IMR-90 (cell line): ENCODE data around the gene IGSF3. TPM values are rescaled to one million over a fixed set of nuclear protein-coding genes. Genes with fewer than 3 reads are reported as not detected.

Experiments used
- ATAC-seq: fragments of 200-7000 bp; cut with Tn5 transposase; 2 replicates; pipeline ENCODE4 v1.9.1; 2020; ENCODE audit warnings: low read depth, mild to moderate bottlenecking, moderate library complexity
- BruUV-seq: library from RNA; stranded (reverse); fragments of 400-500 nt; replicated peaks from 2 replicates; lab custom pipeline; 2021; lab: Mats Ljungman, UMichigan
- CTCF ChIA-PET: fragments of 300-600 bp; formaldehyde crosslinking; extraction: SDS; loops from one replicate; lab custom pipeline; 2021; ENCODE audit warnings: antibody characterized with exemption; lab: Yijun Ruan, JAX
- POLR2A ChIA-PET: fragments of 300-600 bp; sonication (Branson Sonifier 250); formaldehyde crosslinking; loops from one replicate; lab custom pipeline; 2022; ENCODE audit warnings: antibody characterized with exemption; ENCODE audit not compliant: unreplicated experiment; lab: Charles Lee
- DNase-seq: peaks from one replicate; pipeline ENCODE4 v3.0.0; 2013
- H2AFZ ChIP-seq: replicated peaks from 2 replicates; pipeline ENCODE3; 2013; ENCODE audit warnings: low read length, mild to moderate bottlenecking; ENCODE audit not compliant: poor library complexity
- H2AK5ac ChIP-seq: 2 replicates; pipeline ENCODE4 v1.6.1; 2013; ENCODE audit warnings: low read depth, low read length, inconsistent platforms
- H2AK9ac ChIP-seq: replicated peaks from 2 replicates; pipeline ENCODE3; 2013; ENCODE audit warnings: mild to moderate bottlenecking, low read depth, low read length, moderate library complexity; ENCODE audit not compliant: poor library complexity
- H2BK120ac ChIP-seq: 2 replicates; pipeline ENCODE4 v1.6.1; 2013; ENCODE audit warnings: low read depth, low read length, inconsistent platforms
- H2BK15ac ChIP-seq: 3 replicates; pipeline ENCODE4 v1.6.1; 2013; ENCODE audit warnings: low read depth, low read length, inconsistent platforms
- H2BK20ac ChIP-seq: 2 replicates; pipeline ENCODE4 v1.6.1; 2013; ENCODE audit warnings: low read depth, mild to moderate bottlenecking, inconsistent platforms, low read length, moderate library complexity
- H2BK5ac ChIP-seq: 2 replicates; pipeline ENCODE4 v1.6.1; 2013; ENCODE audit warnings: mild to moderate bottlenecking, low read depth, low read length, inconsistent platforms; ENCODE audit not compliant: poor library complexity, severe bottlenecking
- H3K14ac ChIP-seq: replicated peaks from 2 replicates; pipeline ENCODE4 v1.6.1; 2013; ENCODE audit warnings: low read depth, low read length, inconsistent platforms
- H3K18ac ChIP-seq: 2 replicates; pipeline ENCODE4 v1.6.1; 2013; ENCODE audit warnings: low read depth, low read length, control low read depth
- H3K23ac ChIP-seq: 2 replicates; pipeline ENCODE4 v1.6.1; 2013; ENCODE audit warnings: low read depth, low read length, inconsistent platforms
- H3K27ac ChIP-seq: 2 replicates; pipeline ENCODE4 v1.5.1; 2013; ENCODE audit warnings: mild to moderate bottlenecking, control low read depth, low read length; ENCODE audit not compliant: insufficient read depth
- H3K27me3 ChIP-seq: 2 replicates; pipeline ENCODE4 v1.6.1; 2013; ENCODE audit warnings: low read length; ENCODE audit not compliant: control insufficient read depth, insufficient read depth
- H3K36me3 ChIP-seq: 2 replicates; pipeline ENCODE4 v1.6.1; 2013; ENCODE audit warnings: low read length, mixed read lengths; ENCODE audit not compliant: control insufficient read depth, insufficient read depth
- H3K4ac ChIP-seq: 2 replicates; pipeline ENCODE4 v1.6.1; 2013; ENCODE audit warnings: low read depth, low read length, inconsistent platforms
- H3K4me1 ChIP-seq: 2 replicates; pipeline ENCODE4 v1.6.1; 2013; ENCODE audit warnings: low read length, mixed read lengths; ENCODE audit not compliant: control insufficient read depth, insufficient read depth
- H3K4me2 ChIP-seq: 2 replicates; pipeline ENCODE4 v1.6.1; 2013; ENCODE audit warnings: low read depth, mild to moderate bottlenecking, control low read depth, low read length, moderate library complexity
- H3K4me3 ChIP-seq: 2 replicates; pipeline ENCODE4 v1.5.1; 2013; ENCODE audit warnings: low read depth, mild to moderate bottlenecking, control low read depth, low read length, moderate library complexity; ENCODE audit not compliant: insufficient read depth
- H3K56ac ChIP-seq: 2 replicates; pipeline ENCODE4 v1.6.1; 2013; ENCODE audit warnings: low read length, inconsistent platforms; ENCODE audit not compliant: insufficient read depth; ENCODE audit errors: extremely low read depth
- H3K79me1 ChIP-seq, 2 experiments: 2 replicates each; pipeline ENCODE4 v1.6.1; 2013; ENCODE audit warnings: low read length in 2 of 2, inconsistent platforms in 1 of 2, low read depth in 1 of 2
- H3K9ac ChIP-seq: 2 replicates; pipeline ENCODE4 v1.6.1; 2013; ENCODE audit warnings: low read depth, low read length, control low read depth
- H3K9me1 ChIP-seq: 2 replicates; pipeline ENCODE4 v1.6.1; 2013; ENCODE audit warnings: low read length, inconsistent platforms; ENCODE audit not compliant: insufficient read depth
- H3K9me3 ChIP-seq: 2 replicates; pipeline ENCODE4 v1.6.1; 2013; ENCODE audit warnings: low read length; ENCODE audit not compliant: control insufficient read depth, insufficient read depth
- H4K20me1 ChIP-seq: 2 replicates; pipeline ENCODE4 v1.6.1; 2013; ENCODE audit warnings: low read length, inconsistent platforms; ENCODE audit not compliant: insufficient read depth
- H4K5ac ChIP-seq: 2 replicates; pipeline ENCODE4 v1.6.1; 2013; ENCODE audit warnings: mild to moderate bottlenecking, low read depth, low read length, control low read depth
- H4K8ac ChIP-seq, 2 experiments: 2 replicates each; pipeline ENCODE4 v1.6.1; 2013; ENCODE audit warnings: low read depth in 2 of 2, low read length in 2 of 2, control low read depth in 1 of 2, inconsistent platforms in 1 of 2
- H4K91ac ChIP-seq: 2 replicates; pipeline ENCODE4 v1.6.1; 2013; ENCODE audit warnings: low read depth, low read length, inconsistent platforms; ENCODE audit not compliant: insufficient read depth
- BHLHE40 ChIP-seq: fragments of 150-350 bp; IDR thresholded peaks from 2 replicates; pipeline ENCODE4 v1.6.1; 2016; ENCODE audit warnings: mild to moderate bottlenecking, low read depth, low read length
- CHD1 ChIP-seq: IDR thresholded peaks from 2 replicates; pipeline ENCODE4 v1.6.1; 2012; ENCODE audit warnings: low read depth, low read length, improper control_type of control experiment
- ELK1 ChIP-seq: fragments of 150-350 bp; IDR thresholded peaks from 2 replicates; pipeline ENCODE4 v1.6.1; 2016; ENCODE audit warnings: low read depth, mild to moderate bottlenecking, low read length, moderate library complexity, borderline replicate concordance
- MAZ ChIP-seq: IDR thresholded peaks from 2 replicates; pipeline ENCODE4 v1.6.1; 2012; ENCODE audit warnings: low read depth, mild to moderate bottlenecking, low read length, improper control_type of control experiment, moderate library complexity, borderline replicate concordance
- MXI1 ChIP-seq: IDR thresholded peaks from 2 replicates; pipeline ENCODE4 v1.6.1; 2012; ENCODE audit warnings: low read depth, mild to moderate bottlenecking, low read length, moderate library complexity, borderline replicate concordance
- NFE2L2 ChIP-seq: fragments of 150-350 bp; IDR thresholded peaks from 2 replicates; pipeline ENCODE4 v1.6.1; 2016; ENCODE audit warnings: low read depth, mild to moderate bottlenecking, low read length
- POLR2A ChIP-seq: IDR thresholded peaks from 2 replicates; pipeline ENCODE4 v1.6.1; 2012; ENCODE audit warnings: mild to moderate bottlenecking, low read depth, low read length
- RAD21 ChIP-seq: IDR thresholded peaks from 2 replicates; pipeline ENCODE4 v1.6.1; 2012; ENCODE audit warnings: low read length, improper control_type of control experiment
- RFX5 ChIP-seq: IDR thresholded peaks from 2 replicates; pipeline ENCODE4 v1.8.0; 2012; ENCODE audit warnings: low read depth, mild to moderate bottlenecking, low read length, moderate library complexity
- SMC3 ChIP-seq: fragments of 150-350 bp; IDR thresholded peaks from 2 replicates; pipeline ENCODE4 v1.6.1; 2016; ENCODE audit warnings: low read depth, mild to moderate bottlenecking, antibody characterized with exemption, low read length, moderate library complexity
- WGBS, 2 experiments: methylation state at CpG; one replicate each; pipeline versions ENCODE4 v1.1.5 to v1.1.7; 2013; ENCODE audit warnings: missing lambda C conversion rate in 2 of 2; ENCODE audit not compliant: insufficient read length in 1 of 2; ENCODE audit errors: extremely low coverage in 2 of 2; 5-methylcytosine and 5-hydroxymethylcytosine counted together
- dilution Hi-C: fragments of 300-500 bp; cut with HindIII; formaldehyde crosslinking; loops from one replicate; pipeline ENCODE4 v1.14.3; 2018; ENCODE audit warnings: low sequenced_read_pairs; ENCODE audit not compliant: unreplicated experiment
- in situ Hi-C: fragments of 300-500 bp; cut with MboI; formaldehyde crosslinking; loops from 3 replicates; pipeline ENCODE4 v1.14.3; 2019; ENCODE audit warnings: low sequenced_read_pairs, inconsistent platforms, mixed read lengths
- intact Hi-C: fragments of 100-400 bp; cut with micrococcal nuclease; formaldehyde crosslinking; loops from 2 replicates; pipeline ENCODE4 v1.10.0; 2022
- polyA plus RNA-seq, 3 experiments: library from polyadenylated mRNA; depleted of rRNA; stranded (reverse); fragments of >200 nt; gene quantifications; 2 replicates each; pipeline ENCODE4 v1.2.3, GENCODE V29; 2012; ENCODE audit warnings: low replicate concordance in 1 of 3
- total RNA-seq: library from RNA; depleted of rRNA; stranded (reverse); fragments of >200 nt; gene quantifications from 2 replicates; pipeline ENCODE4 v1.2.3, GENCODE V29; 2012
- TF ChIP-seq, protein P1 (sequence below): conservative IDR thresholded peaks from 2 replicates; pipeline ENCODE4 v1.5.1; 2012; ENCODE audit warnings: mild to moderate bottlenecking, low read depth, low read length, improper control_type of control experiment

The IGSF3 gene
- total and polyA plus RNA-seq, 2 of the 4 experiments (the other 2 are of a cell fraction), result under 0.01 to 0.02 TPM

DNA sequence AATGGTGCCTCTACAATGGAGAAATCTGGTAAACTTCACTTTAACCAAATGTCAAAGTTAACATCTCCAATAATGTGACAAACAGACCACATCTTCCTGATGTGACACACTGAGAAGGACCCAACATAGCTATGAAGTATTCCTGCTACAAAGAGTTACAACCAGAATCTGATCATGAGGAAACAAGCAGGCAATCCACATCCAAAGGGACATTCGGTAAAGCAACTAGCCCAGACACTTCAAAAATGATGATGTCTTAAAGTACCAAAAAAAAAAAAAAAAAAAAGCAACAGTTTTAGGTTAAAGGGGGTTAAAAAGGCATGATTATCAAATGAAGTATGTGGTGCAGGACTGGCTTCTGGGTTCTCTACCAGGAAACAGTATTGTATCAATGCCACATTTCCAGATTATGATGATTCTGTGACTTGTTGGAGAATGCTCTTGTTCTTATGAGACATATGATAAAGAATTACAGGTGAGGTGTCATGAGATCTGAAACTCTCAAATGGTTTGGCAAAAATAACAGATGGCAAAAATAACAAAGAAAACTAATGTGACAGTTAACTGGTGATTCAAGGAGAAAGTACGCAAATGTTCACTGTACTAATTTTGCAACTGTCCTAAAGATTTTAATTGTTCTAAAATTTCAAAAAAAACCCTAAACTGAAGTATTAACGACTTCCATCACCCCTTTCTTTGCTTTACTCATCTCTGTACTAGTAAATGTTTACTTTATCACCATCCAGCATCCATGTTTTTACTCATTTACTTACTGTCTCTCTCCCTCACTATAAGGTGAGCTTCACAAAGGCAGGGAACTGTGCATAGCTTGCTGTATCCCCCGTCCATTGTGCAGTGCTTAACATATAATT lies 99.5 kb downstream of the IGSF3 start (continued):
- TF ChIP-seq ELK1 (no peak), BHLHE40 (no peak), MAZ (no peak)

DNA sequence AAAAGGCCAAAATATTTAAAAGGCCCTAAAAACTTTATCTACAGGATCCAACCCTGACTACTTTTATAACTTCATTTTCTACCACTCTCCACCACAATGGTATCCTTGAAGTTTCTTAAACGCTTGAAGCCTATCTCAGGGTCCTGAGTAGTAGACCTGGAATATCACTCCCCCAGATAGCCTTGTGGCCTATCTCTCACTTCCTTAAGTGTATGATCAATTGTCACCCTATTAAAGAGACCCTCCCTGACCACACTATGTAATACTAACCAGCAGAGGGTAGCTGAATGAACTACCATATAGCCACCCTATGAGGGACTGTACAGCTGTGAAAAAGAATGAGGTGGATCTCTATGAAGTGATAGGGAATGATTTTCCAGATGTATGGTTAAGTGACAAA lies 102.3 kb downstream of the IGSF3 start:
- CTCF ChIA-PET, result no interaction called here
- TF ChIP-seq POLR2A (no peak), MAZ (no peak), ELK1 (no peak), SMC3 (no peak), NFE2L2 (no peak), RFX5 (no peak), BHLHE40 (no peak), CHD1 (no peak), MXI1 (no peak), RAD21 (no peak)
- TF ChIP-seq, protein P1, sequence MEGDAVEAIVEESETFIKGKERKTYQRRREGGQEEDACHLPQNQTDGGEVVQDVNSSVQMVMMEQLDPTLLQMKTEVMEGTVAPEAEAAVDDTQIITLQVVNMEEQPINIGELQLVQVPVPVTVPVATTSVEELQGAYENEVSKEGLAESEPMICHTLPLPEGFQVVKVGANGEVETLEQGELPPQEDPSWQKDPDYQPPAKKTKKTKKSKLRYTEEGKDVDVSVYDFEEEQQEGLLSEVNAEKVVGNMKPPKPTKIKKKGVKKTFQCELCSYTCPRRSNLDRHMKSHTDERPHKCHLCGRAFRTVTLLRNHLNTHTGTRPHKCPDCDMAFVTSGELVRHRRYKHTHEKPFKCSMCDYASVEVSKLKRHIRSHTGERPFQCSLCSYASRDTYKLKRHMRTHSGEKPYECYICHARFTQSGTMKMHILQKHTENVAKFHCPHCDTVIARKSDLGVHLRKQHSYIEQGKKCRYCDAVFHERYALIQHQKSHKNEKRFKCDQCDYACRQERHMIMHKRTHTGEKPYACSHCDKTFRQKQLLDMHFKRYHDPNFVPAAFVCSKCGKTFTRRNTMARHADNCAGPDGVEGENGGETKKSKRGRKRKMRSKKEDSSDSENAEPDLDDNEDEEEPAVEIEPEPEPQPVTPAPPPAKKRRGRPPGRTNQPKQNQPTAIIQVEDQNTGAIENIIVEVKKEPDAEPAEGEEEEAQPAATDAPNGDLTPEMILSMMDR, result no peak

More for the DNA sequence above, 102.3 kb downstream of the IGSF3 start:
- Histone ChIP-seq H2BK20ac (no peak overlapping the region), H3K27me3 (no peaks in the 10 kb centered on the region), H2BK5ac (no peak overlapping the region), H3K9me3 (no peaks in the 10 kb centered on the region), H3K23ac (no peak overlapping the region), H4K20me1 (no peaks in the 10 kb centered on the region), H2AK5ac (no peak overlapping the region), H3K36me3 (no peaks in the 10 kb centered on the region), H2AFZ (no peak overlapping the region), H2AK9ac (no peak overlapping the region), H4K5ac (no peak overlapping the region), H3K14ac (no peak overlapping the region), H2BK15ac (no peak overlapping the region), H3K4me3 (no peak overlapping the region), H3K9me1 (no peaks in the 10 kb centered on the region), H3K9ac (no peak overlapping the region), H4K8ac (no peak overlapping the region), H4K91ac (no peak overlapping the region), H3K4me1 (no peaks in the 10 kb centered on the region), H3K18ac (no peak overlapping the region), H3K27ac (no peak overlapping the region), H3K4me2 (no peak overlapping the region), H2BK120ac (no peak overlapping the region), H3K4ac (no peak overlapping the region), H3K79me1 (0 out of 4 replicates have a peak, but pooled peaks cover 0 to 2% of the 10 kb centered on the region in 2 experiments), H3K56ac (no peak overlapping the region)
- no peak for ATAC-seq
- POLR2A ChIA-PET, result no interaction called here
- no TSS peak for BruUV-seq
- no peak for DNase-seq
- dilution Hi-C loops, result no loop called here
- WGBS, 2 experiments, result no CpG with 5 or more reads among the region's 1 CpG
- intact Hi-C loops, result no loop called here
- in situ Hi-C loops, result no loop called here
